Measurements from ENCODE around the gene LMAN1L.

Gene LMAN1L

GRCh38 chr15:74794248-74794969 is 18.2 kb upstream of the LMAN1L start:
- no peak for DNase-seq

- no peak for DNase-seq
Observed at GRCh38 chr15:74794970-74795349, 17.7 kb upstream of the LMAN1L start.

GRCh38 chr15:74795966-74796625 is 16.5 kb upstream of the LMAN1L start:
- DNase-seq = no peak

- DNase-seq = no peak
Observed at GRCh38 chr15:74798388-74799254, 14.0 kb upstream of the LMAN1L start.

GRCh38 chr15:74799255-74799855 is 13.3 kb upstream of the LMAN1L start:
- no peak for DNase-seq

- DNase-seq = peak; percentile 1
Observed at GRCh38 chr15:74799856-74800558, 12.6 kb upstream of the LMAN1L start.

- no peak for DNase-seq
Observed at GRCh38 chr15:74800559-74801094, 12.0 kb upstream of the LMAN1L start.

- no peak for DNase-seq
Observed at GRCh38 chr15:74801311-74801997, 11.2 kb upstream of the LMAN1L start.

- DNase-seq = no peak
Observed at GRCh38 chr15:74802290-74802689, 10.3 kb upstream of the LMAN1L start.

GRCh38 chr15:74802862-74803447 is 9.7 kb upstream of the LMAN1L start:
- no peak for DNase-seq

- no peak for DNase-seq
Observed at GRCh38 chr15:74804935-74805334, 7.7 kb upstream of the LMAN1L start.

GRCh38 chr15:74807282-74807681 is 5.4 kb upstream of the LMAN1L start:
- no peak for DNase-seq

GRCh38 chr15:74808078-74808839 is 4.4 kb upstream of the LMAN1L start:
- DNase-seq = no peak

- no peak for DNase-seq
Observed at GRCh38 chr15:74808840-74809229, 3.8 kb upstream of the LMAN1L start.

- DNase-seq = no peak
Observed at GRCh38 chr15:74809242-74809641, 3.4 kb upstream of the LMAN1L start.

GRCh38 chr15:74809956-74810355 is 2.7 kb upstream of the LMAN1L start:
- no peak for DNase-seq

- no peak for DNase-seq
Observed at GRCh38 chr15:74815121-74815934, 2.7 kb downstream of the LMAN1L start.

- no peak for DNase-seq
Observed at GRCh38 chr15:74815961-74816360, 3.3 kb downstream of the LMAN1L start.

- peak; percentile 10 for DNase-seq
Observed at GRCh38 chr15:74816624-74817369, 4.2 kb downstream of the LMAN1L start.

All from NCI-H2227 treated with DMSO at 0.1 percent for 48 hours (cell line).